Measurements from ENCODE around the gene DPP3.
"Not testable (repeated sequence)": the region's sequence is repeated elsewhere in the genome, so short reads cannot be mapped to it uniquely, and the experiment has no call there.

Gene DPP3

DNA sequence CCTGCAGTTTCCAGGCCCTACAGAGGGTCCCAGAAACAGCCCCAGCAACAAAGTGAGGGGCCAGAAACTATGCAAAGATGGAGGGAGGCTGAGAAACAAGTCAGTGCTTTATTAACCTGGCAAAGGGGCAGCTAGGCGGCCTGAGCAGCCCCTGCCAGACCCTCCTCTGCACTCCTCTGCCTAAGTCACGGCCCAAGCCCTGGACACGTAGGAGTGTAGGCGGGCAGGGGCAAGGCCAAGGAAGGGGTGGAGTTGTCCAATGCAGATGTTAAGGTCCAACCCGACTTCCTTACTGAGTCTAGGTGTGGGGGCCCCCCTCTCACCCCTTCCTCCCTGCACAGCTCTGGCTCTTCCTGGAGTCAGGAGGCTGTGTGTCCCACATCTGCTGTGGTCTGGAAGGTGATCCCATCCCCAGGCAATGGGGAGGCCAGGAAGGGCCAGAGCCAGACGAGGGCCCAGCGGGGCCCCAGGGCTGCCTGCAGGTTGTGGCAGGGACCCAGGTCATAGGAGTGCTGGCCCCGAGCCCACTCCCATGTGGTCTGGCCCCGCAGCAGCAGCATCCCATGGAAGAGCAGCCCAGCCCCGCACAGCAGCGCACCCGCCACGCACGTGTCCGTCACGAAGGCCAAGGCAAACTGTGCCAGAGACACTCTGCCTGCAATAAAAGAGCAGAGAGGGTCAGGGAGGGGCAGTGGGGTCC is 59.1 kb downstream of the DPP3 start:
- no peak for DNase-seq

- DNase-seq = no peak
Measured at GRCh38 chr11:66539870-66540213, 59.6 kb downstream of the DPP3 start.

GRCh38 chr11:66540598-66540997 is 60.4 kb downstream of the DPP3 start:
- DNase-seq = not testable (repeated sequence)

GRCh38 chr11:66541892-66542291 is 61.7 kb downstream of the DPP3 start:
- DNase-seq = no peak

- DNase-seq = no peak
Measured at GRCh38 chr11:66542362-66542761, 62.1 kb downstream of the DPP3 start.

DNA sequence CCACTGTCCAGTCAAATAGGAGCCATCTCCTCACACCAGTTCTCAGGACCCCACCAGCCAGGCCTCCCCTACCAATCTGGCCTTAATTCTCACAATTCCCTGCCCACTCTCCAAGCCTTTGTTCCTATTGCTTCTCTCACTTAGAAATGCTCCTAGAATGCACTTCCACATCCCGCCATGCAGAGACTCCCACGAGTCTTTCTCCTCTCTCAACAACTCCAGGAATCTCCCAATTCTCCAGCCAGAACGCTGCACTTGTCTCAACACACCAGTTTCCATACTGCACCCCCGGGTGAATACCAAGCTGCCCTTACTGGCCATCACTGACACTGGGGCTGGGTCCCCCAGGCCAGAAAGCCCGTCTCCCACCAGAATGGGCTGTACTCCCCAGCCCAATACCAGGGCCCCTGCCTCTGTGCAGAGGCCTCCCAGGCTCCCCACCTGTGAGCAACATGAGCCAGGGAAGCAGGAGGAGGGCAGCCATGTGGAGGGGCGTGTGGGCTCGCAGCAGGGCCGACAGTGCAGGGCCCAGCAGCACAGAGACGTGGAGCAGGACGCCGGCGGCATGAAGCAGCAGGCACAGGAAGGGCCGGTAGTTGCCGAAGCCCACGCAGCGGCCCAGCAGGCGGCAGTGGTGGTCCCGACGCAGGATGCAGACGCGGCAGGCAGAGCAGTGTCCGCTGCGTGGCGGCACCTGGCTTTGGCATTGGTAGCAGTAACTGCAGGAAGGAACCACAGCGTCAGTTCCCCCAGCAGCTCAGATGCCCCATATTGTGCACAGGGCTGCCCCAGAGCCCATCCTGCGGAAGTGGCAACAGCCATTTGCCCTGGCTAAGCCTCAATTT is 63.3 kb downstream of the DPP3 start:
- peak; percentile 62 for DNase-seq

DNA sequence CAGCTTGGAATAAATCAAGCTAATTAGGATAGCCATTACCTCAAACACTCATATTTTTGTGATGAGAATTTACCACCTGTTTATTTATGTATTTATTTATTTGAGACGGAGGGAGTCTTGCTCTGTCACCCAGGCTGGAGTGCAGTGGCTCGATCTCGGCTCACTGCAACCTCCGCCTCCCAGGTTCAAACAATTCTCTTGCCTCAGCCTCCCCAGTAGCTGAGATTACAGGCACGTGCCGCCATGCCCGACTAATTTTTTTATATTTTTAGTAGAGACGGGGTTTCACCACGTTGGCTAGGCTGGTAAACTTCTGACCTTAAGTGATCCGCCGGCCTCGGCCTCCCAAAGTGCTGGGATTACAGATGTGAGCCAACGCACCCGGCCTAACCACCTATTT is 64.7 kb downstream of the DPP3 start:
- DNase-seq = not testable (repeated sequence)

GRCh38 chr11:66545701-66546367 is 65.6 kb downstream of the DPP3 start, which contains the start of gene ZDHHC24:
Gene ZDHHC24 (minus strand): TSS chr11:66546048. CDS start chr11:66546003, 45 bp downstream.
- DNase-seq = peak; percentile 87

- DNase-seq = no peak
Measured at GRCh38 chr11:66546368-66546965, 66.2 kb downstream of the DPP3 start, which contains the start of gene ACTN3. Gene ACTN3 (plus strand): TSS chr11:66546903. CDS start chr11:66546938, 35 bp downstream.

DNA sequence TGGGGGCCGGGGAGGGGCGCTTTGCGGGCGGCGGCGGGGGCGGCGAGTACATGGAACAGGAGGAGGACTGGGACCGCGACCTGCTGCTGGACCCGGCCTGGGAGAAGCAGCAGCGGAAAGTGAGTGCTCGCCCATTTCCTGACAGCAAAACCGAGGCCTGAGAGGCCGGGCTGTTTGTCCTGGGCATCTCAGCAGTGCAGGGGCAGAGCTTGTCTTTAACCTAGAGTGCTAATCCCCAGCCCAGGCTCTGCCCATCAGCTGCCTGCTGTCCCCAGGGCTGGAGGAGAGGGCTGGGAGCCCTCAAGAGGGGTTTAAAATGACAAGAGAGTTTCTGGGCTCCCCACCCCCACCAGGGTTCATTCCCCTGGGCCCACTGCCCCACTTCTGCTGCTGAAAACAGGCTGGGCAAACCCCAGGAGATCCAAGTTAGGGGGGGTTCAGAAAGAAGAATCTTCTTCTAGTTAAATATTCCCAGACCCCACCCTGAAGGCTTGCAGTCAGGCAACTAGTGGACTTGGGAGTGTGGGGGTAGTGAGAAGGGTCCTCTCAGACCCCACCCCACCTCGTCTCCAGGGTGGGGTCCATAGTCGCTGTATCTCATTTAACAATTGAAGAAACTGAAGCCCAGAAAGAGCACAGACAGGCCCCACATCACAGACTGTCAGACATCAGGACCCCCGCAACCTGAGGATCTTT is 66.9 kb downstream of the DPP3 start:
- DNase-seq = no peak

GRCh38 chr11:66547662-66548009 is 67.4 kb downstream of the DPP3 start:
- no peak for DNase-seq

- DNase-seq = no peak
Measured at GRCh38 chr11:66548041-66548440, 67.8 kb downstream of the DPP3 start.

DNA sequence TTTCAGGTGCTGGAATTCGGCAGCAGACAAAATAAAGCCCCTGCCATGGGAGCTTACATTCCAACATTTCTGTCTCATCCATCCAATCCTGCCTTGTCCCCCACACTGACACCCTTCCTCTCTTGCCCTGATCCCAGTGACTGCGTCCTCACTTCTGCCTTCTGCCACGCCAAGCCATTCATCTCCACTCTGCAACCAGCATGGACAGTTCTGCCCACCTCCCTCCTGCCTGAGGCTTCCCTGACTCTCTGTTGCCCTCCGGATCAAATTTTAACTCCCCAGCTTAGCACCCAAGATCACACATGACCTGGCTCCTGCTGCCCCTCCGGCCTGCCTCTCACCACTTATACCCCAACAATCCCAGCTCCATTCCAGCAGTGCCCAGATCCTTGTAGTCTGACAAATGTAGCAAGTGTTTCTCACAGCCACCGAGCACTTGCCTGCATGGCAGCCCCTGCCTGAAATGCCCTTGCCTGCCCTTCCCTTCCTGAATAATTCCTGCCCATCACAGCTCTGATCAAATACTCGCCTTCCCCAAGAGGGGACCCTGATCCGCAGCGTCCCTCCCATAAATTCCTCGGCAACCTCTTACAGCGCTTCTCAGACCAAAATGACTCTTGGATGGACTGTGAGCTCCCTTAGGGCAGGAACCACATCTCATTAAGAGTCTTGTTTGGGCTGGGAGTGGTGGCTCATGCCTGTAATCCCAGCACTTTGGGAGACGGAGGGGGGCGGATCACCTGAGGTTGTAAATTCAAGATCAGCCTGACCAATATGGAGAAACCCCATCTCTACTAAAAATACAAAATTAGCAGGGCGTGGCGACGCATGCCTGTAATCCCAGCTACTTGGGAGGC is 68.8 kb downstream of the DPP3 start:
- DNase-seq = no peak

DNA sequence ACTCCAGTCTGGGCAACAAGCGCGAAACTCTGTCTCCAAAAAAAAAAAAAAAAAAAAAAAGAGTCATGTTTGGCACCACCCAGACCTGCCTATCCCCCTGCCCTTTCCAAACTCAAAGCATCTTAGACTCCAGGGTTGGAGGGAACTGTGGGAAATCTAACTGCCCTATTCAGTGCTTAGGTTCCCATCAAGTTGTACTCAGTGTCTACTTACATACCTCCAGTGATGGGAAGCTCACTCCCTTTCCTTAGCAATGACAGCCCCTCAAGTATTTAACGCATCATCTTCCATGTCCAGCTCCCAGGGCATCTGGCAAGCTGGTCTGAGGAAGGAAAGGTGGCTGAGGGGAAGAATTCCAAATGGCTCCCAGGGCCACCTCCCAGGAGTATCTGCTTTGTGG is 69.5 kb downstream of the DPP3 start:
- DNase-seq = no peak

DNA sequence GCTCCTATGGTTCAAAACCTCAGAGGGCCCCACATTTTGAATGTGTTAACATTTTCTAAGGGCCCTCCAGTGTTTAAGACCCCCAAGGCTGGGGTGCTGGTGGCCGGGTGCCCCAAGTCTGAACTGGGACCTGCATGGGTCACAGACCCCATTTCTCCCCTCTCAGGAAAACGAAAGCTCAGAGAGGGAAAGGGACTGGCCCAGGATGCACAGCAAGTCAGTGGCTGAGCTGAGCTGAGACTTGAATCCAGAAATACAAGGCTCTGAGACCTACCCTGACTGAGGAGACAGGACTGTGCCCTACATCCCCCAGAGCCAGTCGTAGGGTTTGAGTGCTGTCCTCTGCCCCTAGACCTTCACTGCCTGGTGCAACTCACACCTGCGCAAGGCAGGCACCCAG is 70.7 kb downstream of the DPP3 start:
- no peak for DNase-seq

GRCh38 chr11:66554602-66555001 is 74.4 kb downstream of the DPP3 start:
- DNase-seq = no peak

- no peak for DNase-seq
Measured at GRCh38 chr11:66555416-66555815, 75.2 kb downstream of the DPP3 start.

DNA sequence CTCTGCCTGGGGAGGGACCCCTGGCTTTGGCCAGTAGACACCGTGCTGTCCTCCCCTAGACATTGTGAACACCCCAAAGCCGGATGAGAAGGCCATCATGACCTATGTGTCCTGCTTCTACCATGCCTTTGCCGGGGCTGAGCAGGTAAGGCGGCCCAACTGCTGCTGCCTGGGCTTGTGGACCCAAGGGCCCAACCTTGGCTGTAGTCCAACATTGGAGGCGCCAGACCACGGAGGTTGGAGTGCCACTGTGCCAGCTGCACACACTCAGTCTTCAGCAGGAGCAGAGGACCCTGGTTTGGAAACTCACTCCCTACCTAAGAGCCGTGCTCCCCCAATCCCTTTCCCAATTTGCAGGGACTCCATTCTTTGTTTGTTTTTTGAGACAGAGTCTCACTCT is 75.9 kb downstream of the DPP3 start:
- DNase-seq = no peak

- no peak for DNase-seq
Measured at GRCh38 chr11:66557733-66558326, 77.6 kb downstream of the DPP3 start.

Data from activated T-cell treated with anti-CD3 and anti-CD28 coated beads, Interleukin-2, amount 50 U/mL, for 1 hour (primary cell).